ENCODE results near the gene WNT3A.

The WNT3A gene

DNA sequence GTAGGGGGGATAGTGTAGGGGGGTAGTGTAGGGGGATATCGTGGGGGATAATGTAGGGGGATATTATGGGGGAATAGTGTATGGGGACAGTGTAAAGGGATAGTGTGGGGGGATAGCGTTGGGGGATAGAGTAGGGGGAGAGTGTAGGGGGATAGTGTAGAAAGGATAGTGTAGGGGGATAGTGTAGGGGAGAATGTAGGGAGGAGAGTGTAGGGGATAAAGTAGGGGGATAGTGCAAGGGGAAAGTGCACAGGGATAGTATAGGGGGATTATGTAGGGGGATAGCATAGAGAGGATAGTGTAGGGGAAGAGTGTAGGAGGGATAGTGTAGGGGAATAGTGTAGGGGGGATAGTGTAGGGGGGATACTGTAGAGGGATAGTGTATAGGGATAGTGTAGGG, 63.4 kb downstream of the WNT3A start:
- no peak for DNase-seq (ENCODE audit: low read depth in 2 of 2)

DNA sequence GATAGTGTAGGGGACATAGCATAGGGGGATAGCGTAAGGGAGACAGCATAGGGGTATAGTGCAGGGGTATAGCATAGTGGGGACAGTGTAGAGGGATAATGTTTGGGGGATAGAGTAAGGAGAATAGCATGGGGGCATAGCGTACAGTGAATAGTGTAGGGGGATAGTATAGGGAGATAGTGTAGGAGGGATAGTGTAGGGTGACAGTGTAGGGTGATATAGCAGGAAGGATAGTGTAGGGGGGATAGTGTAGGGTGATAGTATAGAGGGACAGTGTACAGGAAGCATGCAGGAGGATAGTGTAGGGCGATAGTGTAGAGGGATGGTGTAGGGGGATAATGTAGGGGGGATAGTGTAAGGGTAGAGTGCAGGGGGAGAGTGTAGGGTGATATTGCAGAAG, 64.1 kb downstream of the WNT3A start:
- DNase-seq (ENCODE audit: low read depth in 2 of 2), result no peak

DNA sequence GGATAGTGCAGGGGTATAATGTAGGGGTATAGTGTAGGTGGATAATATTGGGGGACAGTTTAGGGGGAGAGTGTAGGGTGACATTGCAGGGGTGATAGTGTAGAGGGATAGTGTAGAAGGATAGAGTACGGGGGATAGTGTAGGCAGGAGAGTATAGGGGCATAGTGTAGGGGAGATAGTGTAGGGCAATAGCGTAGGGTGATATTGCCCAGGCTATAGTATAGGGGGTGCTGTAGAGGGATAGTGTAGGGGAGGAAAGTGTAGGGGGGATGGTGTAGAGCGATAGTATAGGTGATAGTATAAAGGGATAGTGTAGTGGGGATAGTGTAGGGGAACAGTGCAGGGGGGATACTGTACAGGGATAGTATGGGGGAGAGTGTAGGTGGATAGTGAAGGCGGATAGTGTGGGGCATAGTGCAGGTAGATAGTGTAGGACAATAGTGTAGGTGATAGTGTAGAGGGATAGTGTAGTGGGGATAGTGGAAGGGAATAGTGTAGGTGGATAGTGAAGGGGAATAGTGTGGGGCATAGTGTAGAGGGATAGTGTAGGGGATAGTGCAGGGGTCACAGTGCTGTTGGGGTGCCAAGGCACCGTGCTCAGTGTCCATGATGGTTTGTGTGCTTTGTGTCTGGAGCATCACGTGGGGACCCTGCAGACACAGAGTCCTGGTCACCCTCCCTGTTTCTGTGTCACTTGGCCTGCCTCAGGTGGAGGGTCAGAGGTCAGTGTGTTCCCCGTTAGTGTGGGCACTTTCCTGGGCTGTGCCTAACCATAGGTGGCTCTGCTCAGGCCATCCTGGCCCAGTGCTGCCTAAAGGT, 65.2 kb downstream of the WNT3A start:
- no peak for DNase-seq (ENCODE audit: low read depth in 2 of 2)

DNA sequence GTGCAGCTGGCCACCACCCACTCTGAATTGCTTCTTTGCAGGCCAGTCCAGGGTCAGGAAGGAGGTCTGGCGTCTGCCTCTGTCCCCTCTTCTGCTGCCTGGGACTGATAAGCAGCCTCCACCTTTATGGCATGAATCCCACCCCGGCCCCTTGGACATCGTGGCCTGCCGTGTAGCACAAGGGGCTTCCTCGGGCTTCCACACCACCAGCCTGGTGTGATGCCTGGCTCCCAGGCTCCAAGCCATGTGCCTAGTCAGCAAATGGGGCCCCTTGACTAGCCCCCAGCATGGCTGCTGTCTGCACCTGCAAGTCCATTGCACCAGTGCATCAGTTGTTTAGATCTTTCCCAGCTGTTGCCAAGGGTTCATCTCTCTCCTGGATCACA, 65.9 kb downstream of the WNT3A start:
- DNase-seq (ENCODE audit: low read depth in 2 of 2), result no peak

DNA sequence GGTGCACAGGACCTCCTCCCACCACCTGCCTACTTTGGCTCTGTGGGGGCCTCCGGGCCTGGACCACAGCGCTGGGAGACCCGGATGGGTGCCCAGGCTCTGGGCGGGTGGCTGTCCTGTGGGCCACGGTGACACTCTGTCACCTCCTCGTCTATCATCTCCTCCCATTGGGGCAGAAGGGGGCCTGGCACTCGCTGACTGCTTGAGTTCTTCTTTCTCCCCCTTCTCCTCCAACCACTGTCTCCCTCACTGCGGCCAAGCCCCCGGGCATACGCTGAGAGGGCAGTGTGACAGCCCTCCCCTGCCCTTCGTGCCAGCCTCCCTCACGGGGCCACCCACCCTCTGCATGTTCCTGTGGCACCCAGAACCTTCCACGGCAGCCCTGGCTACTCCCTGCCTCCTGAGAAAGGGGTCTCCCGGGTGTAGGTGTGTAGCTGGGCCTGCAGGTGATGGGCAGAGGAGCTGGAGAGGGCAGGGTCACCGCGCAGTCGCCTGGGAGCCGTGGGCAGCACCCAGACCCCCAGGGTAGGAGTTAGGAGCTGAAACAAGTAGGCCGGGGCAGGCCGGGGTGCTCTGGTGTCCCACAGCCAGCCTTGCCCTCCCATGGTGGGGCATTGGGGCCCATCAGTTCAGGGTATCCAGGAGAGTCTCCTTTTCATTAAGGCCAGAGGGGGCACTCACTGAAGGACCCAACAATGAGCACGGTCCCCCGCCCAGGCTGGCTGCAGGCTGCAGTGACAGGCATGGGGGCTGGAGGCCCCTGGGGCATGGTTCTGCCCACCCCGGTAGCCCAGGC, 66.5 kb downstream of the WNT3A start:
- no peak for DNase-seq (ENCODE audit: low read depth in 2 of 2)

GRCh38 chr1:228073857-228074545, 67.2 kb downstream of the WNT3A start:
- no peak for DNase-seq (ENCODE audit: low read depth in 2 of 2)

GRCh38 chr1:228074954-228075730, 68.3 kb downstream of the WNT3A start:
- DNase-seq (ENCODE audit: low read depth in 2 of 2), result no peak

DNA sequence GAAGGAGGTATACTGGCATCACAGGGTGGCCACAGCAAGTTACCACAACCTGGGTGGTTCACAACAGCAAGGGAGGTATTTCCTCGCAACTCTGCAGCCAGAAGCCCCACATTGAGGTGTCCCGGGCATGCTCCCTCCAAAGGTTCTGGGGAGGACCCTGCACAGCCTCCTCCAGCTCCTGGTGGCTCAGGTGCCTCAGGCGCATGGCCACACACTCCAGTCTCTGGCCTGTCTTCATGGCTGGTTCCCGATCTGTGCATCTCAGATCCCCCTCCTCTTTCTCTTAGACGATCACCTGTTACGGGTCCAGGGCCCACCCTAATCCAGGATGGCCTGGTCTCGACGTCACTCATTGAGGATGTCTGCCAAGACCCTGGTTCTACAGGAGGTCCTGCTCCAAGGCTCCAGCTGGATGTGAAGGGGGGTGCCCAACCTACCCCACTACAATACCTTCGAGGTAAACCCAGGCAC, 69.0 kb downstream of the WNT3A start:
- DNase-seq (ENCODE audit: low read depth in 2 of 2), result no peak

GRCh38 chr1:228076796-228077430, 70.1 kb downstream of the WNT3A start:
- DNase-seq (ENCODE audit: low read depth in 2 of 2), result no peak

DNA sequence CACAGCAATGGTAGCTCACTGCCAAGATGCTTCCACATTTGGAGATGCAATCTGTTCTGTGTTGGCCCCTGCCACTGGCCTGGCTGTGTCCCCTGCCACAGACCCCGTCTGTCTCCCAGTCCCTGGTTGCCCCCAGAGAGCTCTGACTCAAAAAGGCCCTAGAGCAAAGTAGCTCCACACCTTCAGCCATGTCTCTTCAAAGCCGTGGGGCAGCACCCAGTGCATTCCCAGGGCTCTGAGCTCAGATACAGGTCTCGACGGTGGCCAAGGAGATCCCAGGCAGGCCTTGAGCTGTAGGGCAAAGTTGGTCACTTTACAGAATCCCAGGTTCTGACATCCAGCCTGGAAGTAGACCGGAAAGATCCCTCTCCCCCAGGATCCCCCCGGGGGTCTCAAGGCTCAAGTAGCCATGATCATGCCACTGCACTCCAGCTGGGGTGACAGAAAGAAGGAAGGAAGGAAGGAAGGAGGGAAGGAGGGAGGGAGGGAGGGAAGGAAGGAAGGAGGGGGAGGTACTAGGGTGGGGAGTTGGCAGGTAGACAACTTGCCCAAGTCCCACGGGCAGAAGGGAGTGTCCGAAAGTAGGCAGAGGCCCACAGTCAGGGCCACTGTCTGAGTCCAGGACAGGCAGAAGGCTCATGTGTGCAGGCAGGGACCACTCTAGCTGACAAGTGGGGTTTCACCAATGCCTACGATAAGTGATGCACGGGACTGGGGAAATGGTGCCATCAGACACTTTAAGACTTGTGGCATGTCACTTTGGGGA, 71.0 kb downstream of the WNT3A start:
- no peak for DNase-seq (ENCODE audit: low read depth in 2 of 2)

DNA sequence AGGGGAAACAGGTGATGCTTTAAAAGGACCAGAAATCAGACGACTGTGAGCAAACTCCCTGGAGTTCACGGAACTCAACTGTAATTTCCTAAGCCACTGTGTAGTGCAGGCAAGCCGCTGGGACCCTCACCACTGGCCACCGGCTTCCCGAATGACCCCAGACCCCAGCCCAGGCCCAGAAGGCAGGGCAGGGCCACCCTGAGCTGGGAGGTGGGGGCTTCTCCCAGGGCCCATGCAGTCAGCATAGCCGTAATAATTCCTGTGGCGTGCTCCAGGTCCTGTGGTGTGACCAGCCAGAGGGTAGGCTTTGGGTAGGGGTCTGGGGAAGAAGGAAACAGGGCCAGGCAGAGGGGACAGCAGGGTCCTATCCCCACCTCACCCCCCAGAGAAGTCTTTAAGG, 72.2 kb downstream of the WNT3A start:
- DNase-seq (ENCODE audit: low read depth in 2 of 2), result no peak

- DNase-seq (ENCODE audit: low read depth in 2 of 2), result no peak
Measured at GRCh38 chr1:228079601-228080263, 72.9 kb downstream of the WNT3A start.

DNA sequence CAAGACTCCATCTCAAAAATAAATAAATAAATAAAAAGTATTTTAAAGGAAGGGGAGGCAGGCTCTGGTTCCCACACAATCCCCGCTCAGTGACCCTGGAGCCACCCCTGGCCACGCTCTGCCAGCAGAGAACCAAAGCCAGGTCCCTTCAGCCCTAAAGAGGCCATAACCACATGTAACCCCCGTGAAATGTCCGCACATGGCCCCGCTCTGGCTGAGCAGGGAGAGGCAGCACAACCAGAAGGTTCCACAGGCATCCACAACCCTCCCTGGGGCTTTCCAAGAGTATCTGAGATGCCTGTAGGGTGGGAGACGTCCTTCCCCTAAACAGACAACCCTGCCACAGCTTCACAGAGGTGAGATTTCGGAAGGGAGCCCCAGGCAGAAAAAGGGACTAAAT, 74.3 kb downstream of the WNT3A start:
- DNase-seq (ENCODE audit: low read depth in 2 of 2), result no peak

DNA sequence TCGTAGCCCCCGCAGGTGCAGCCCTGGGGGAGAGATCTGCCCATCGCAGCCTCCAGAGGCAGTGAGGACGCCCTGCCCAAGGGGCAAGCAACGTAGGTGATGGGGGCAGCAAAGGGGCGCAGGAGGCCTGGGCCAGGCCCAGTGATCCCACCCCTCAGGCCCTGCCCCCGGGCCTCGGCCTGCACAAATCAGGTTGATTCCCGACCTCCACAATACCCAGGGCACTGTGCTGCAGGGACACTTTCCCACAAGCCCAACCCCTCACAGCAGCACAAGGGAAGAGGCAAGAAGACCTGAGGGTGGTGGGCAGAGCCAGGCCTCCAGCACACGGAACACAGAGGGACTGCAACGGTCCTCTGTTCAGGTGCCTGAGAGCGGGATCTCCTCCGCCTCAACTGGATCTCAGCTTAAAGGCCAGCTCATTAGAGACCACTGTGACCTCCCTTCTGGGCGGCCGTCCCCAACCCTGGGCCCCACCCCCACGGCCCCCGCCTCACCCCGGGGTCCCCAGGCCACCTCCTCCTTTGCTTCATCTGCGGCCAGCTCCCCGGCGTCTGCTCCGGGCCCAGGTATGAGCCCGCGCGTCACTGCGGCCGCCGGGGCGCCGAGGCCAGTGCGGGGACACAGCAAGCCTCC, 74.9 kb downstream of the WNT3A start:
- no peak for DNase-seq (ENCODE audit: low read depth in 2 of 2)

DNA sequence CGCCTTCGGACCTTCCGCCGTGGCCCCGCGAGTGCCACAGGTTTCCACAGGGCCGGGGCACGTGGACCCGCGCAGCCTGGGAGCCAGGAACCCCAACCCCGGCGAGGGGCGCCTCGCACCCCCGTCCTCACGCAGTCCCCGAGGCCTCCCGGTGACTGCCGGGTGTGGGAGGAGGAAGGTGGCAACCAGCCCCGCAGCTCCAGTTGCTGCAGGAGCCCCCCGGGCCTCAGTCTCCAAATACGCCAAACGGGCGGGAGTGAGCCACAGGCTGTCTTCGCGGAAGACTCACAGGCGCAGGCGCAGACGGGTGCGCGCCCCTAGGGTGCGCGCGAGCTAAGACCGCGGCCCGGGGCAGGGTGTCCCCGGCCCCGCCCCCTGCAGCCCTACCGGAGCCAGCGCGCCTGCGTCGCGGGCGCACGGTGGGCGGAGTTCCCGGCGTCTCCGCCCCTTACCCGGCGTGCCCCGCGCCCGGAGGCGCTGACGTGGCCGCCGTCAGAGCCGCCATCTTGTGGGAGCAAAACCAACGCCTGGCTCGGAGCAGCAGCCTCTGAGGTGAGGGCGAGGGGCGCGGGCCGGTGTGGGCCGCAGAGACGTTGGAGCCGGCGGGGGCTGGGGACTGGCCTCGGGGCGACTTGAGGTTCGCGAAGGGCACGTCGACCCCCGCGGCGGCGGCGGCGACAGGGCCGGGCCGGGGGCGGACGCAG, 75.6 kb downstream of the WNT3A start, which contains the start of gene ARF1:
Gene ARF1 (plus strand): TSS at position 495 of the 704 bp plus-strand sequence. CDS start 14,407 bp downstream, outside the sequence.
- peak; percentile 81 to 91 for DNase-seq (ENCODE audit: low read depth in 2 of 2)

DNA sequence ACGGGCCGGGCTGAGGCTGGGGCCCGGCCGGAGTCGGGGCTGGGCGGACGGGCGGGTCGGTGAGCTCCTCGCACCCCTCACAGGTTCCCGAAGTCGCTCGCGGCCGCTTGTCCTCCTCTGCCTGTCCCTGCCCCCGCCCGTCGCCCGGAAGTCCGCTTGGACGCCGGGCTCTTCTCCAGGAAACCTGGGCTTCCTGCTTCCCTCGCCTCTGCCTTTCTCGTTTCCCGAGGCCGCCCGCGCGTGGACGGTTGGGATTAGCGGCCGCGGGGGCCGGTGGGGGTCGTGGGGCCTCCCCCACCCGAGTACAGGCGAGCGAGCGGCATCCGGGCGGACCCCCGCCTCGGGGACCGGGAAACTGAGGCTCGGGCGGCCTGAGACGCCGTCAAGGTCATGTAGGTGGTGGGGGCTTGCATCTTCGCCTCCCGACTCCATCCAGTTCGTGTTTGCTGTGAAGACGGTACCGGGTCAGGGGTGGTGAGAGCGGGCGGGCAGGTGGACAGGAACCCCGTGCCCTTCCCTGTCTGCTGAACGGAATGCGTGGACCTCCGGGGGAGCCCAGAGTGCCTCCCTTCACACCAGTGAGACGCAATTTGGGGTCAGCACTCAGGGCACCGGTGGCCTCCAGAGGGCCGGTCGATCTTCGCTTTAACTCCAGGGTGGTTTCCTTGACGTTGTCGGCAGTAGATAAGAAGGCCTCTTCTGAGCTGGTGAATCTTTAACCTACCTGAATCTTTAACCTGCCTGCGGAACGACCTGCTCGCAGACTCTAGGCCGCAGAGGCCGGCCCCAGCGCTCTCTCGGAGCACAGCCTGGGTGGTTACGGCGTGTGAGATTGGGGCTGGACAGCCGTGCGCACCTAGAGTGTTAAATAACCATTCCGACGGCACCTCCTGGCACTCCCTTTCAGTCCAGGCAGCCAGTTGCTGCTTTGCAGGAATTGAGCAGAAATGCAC, 76.4 kb downstream of the WNT3A start:
- DNase-seq (ENCODE audit: low read depth in 2 of 2), result no peak

- no peak for DNase-seq (ENCODE audit: low read depth in 2 of 2)
Measured at GRCh38 chr1:228083871-228084278, 77.1 kb downstream of the WNT3A start.
